Stomach (tissue), 9 donors: ENCODE results near the gene CLSTN2. TPM values are rescaled to one million over a fixed set of nuclear protein-coding genes. Genes with fewer than 3 reads are reported as not detected.

Experiments used
- DNase-seq, 2 donors: peaks; one replicate each; pipeline versions ENCODE4 v3.0.0 to v3.0.0-alpha.2; 2013 to 2019
- H3K27ac ChIP-seq, 5 donors: fragments of 200-600 bp in 4 of 5; sonication (generic) in 4 of 5; one replicate each; pipeline ENCODE4 v1.5.1; 2013 to 2019; ENCODE audit warnings: mild to moderate bottlenecking in 1 of 5, moderate library complexity in 1 of 5
- H3K27me3 ChIP-seq, 3 donors: fragments of 200-600 bp; sonication (generic); one replicate each; pipeline ENCODE4 v1.5.1; 2017 to 2019; ENCODE audit warnings: mixed run types in 1 of 3
- H3K36me3 ChIP-seq, 4 donors: fragments of 200-600 bp; sonication (generic); 1 replicate in 3 of 4; 2 replicates in 1 of 4; pipeline ENCODE4 v1.5.1; 2016 to 2019
- H3K4me1 ChIP-seq, 4 donors: fragments of 200-600 bp; sonication (generic); one replicate each; pipeline ENCODE4 v1.5.1; 2016 to 2019
- H3K4me3 ChIP-seq, 4 donors: fragments of 200-600 bp; sonication (generic) in 3 of 4; one replicate each; pipeline ENCODE4 v1.5.1; 2016 to 2019; ENCODE audit warnings: mild to moderate bottlenecking in 1 of 4
- H3K9me3 ChIP-seq, 4 donors: fragments of 200-600 bp; sonication (generic); one replicate each; pipeline ENCODE4 v1.5.1; 2016 to 2019
- EP300 ChIP-seq: sonication (generic); formaldehyde crosslinking; IDR thresholded peaks from one replicate; pipeline ENCODE4 v1.6.1; 2017; ENCODE audit warnings: antibody characterized with exemption
- POLR2A ChIP-seq, 4 donors: fragments of 450-650 bp; IDR thresholded peaks; one replicate each; pipeline ENCODE4 v1.6.1; 2016; ENCODE audit warnings: antibody characterized with exemption in 4 of 4, control low read depth in 2 of 4, mild to moderate bottlenecking in 1 of 4, moderate library complexity in 1 of 4
- POLR2AphosphoS5 ChIP-seq, 3 donors: sonication (generic); formaldehyde crosslinking; IDR thresholded peaks; one replicate each; pipeline ENCODE4 v1.6.1; 2016; ENCODE audit warnings: antibody characterized with exemption in 3 of 3
- WGBS, 5 donors: extraction: QIAGEN DNeasy Blood & Tissue Kit in 3 of 5; methylation state at CpG; one replicate each; pipeline versions ENCODE4 v1.1.5 to v1.1.7; 2013 to 2018; 5-methylcytosine and 5-hydroxymethylcytosine counted together
- intact Hi-C: fragments of 100-400 bp; cut with DNase I; formaldehyde crosslinking; loops from one replicate; pipeline ENCODE4 v1.15.1; 2023; ENCODE audit warnings: low total_unique reads
- polyA plus RNA-seq, 3 donors: library from polyadenylated mRNA; stranded (reverse); fragments of 200-250 nt; gene quantifications; one replicate each; pipeline ENCODE4 v1.2.3, GENCODE V29; 2013
- total RNA-seq, 5 donors: library from RNA; depleted of rRNA; stranded (reverse); fragments of >200 nt; gene quantifications; one replicate each; pipeline versions ENCODE4 v1.1.0 to v1.2.3, GENCODE V29; 2014 to 2016
- TF ChIP-seq, protein P1 (sequence below), 7 experiments: fragments of 450-650 bp in 4 of 7; fragments of 200-600 bp in 3 of 7; sonication (generic) in 3 of 7; IDR thresholded peaks; one replicate each; pipeline ENCODE4 v1.5.1; 2016 to 2019; ENCODE audit warnings: antibody characterized with exemption in 7 of 7, control low read depth in 2 of 7, mild to moderate bottlenecking in 1 of 7
- donor health status: healthy with polysubstance abuse.
- donor health status: Bipolar disorder and iron deficiency.
- donor health status: healthy.

The CLSTN2 gene
- total and polyA plus RNA-seq, 8 donors = 0.10 to 5.4 (median 1.7) TPM

DNA sequence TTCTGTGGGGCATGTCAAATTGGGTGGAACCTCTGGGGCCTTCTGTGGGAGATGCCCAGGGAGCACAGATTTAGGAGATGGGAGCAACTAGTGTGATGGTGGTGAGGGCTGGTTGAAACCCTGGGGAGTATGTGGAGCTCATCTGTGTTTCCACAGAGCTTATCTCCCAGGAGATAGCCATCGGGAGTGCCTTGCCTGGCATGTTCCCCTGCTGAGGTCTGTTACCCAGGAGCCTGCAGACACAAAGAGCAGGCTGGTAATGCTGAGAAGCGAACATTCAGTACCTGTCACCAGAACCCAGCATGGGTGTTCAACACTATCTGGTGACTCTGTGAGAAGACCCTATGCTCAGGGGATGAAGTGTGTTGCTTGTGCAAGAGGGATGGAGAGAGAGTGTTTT lies 85.0 kb downstream of the CLSTN2 start:
- 59 to 69% (median 63%) methylated on average over 2 of the region's 2 CpGs for WGBS, 5 donors
- DNase-seq = no peak
- peaks cover 0 to 34% (median 15%) of the 10 kb centered on the region in 4 donors for H3K4me1 ChIP-seq
- no peaks in the 10 kb centered on the region for H3K9me3 ChIP-seq
- no peaks in the 10 kb centered on the region for H3K27me3 ChIP-seq
- no peak overlapping the region for H3K27ac ChIP-seq
- no peaks in the 10 kb centered on the region for H3K36me3 ChIP-seq
- no peak for TF ChIP-seq EP300
- TF ChIP-seq POLR2AphosphoS5 (IDR thresholded peaks at IDR 0.05) = no peak
- TF ChIP-seq, protein P1, sequence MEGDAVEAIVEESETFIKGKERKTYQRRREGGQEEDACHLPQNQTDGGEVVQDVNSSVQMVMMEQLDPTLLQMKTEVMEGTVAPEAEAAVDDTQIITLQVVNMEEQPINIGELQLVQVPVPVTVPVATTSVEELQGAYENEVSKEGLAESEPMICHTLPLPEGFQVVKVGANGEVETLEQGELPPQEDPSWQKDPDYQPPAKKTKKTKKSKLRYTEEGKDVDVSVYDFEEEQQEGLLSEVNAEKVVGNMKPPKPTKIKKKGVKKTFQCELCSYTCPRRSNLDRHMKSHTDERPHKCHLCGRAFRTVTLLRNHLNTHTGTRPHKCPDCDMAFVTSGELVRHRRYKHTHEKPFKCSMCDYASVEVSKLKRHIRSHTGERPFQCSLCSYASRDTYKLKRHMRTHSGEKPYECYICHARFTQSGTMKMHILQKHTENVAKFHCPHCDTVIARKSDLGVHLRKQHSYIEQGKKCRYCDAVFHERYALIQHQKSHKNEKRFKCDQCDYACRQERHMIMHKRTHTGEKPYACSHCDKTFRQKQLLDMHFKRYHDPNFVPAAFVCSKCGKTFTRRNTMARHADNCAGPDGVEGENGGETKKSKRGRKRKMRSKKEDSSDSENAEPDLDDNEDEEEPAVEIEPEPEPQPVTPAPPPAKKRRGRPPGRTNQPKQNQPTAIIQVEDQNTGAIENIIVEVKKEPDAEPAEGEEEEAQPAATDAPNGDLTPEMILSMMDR (IDR thresholded peaks at IDR 0.05) = no peak
- TF ChIP-seq POLR2A (IDR thresholded peaks at IDR 0.05) = no peak
- H3K4me3 ChIP-seq = no peak overlapping the region
- intact Hi-C loops = no loop called here

DNA sequence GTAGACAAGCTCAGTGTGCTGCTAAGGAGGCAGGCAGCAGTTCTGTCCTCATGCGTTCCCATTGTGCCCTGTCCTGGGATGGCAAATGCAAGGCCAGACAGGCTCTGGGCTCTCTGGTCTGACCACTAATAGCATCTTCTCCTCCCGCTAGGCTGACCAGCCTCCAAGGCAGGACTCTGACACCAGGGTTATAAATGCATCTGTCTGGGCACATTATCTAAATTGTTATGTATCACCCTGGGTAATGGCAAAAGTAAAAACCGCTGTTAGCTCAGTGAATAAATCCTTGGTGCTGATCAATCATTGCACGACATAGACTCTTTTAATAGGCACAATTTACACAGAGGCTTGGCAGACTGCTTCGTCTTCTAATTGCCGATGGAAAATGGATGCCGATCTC lies 85.6 kb downstream of the CLSTN2 start:
- TF ChIP-seq, protein P1 (IDR thresholded peaks at IDR 0.05) = no peak
- TF ChIP-seq POLR2AphosphoS5 (IDR thresholded peaks at IDR 0.05) (no peak), POLR2A (IDR thresholded peaks at IDR 0.05) (no peak), EP300 (no peak)
- WGBS, 5 donors = 66 to 80% (median 69%) methylated on average over 7 of the region's 7 CpGs
- intact Hi-C loops = no loop called here

GRCh38 chr3:140021269-140021668 lies 86.3 kb downstream of the CLSTN2 start:
- no peak overlapping the region for H3K27ac ChIP-seq
- no peak for TF ChIP-seq EP300
- no peak for TF ChIP-seq POLR2AphosphoS5 (IDR thresholded peaks at IDR 0.05)
- TF ChIP-seq, protein P1 (IDR thresholded peaks at IDR 0.05) = no peak
- no peak for TF ChIP-seq POLR2A (IDR thresholded peaks at IDR 0.05)
- H3K4me1 ChIP-seq = peaks cover 0 to 34% (median 15%) of the 10 kb centered on the region in 4 donors
- intact Hi-C loops = no loop called here
- 60 to 96% (median 91%) methylated on average over 6 of the region's 6 CpGs for WGBS, 5 donors
- no peak overlapping the region for H3K4me3 ChIP-seq
- H3K9me3 ChIP-seq = no peaks in the 10 kb centered on the region
- no peaks in the 10 kb centered on the region for H3K36me3 ChIP-seq
- no peak for DNase-seq
- H3K27me3 ChIP-seq = no peaks in the 10 kb centered on the region

More for the DNA sequence above, 85.6 kb downstream of the CLSTN2 start:
- Histone ChIP-seq H3K27me3 (no peaks in the 10 kb centered on the region), H3K4me1 (peaks cover 0 to 34% (median 15%) of the 10 kb centered on the region in 4 donors), H3K4me3 (no peak overlapping the region), H3K9me3 (no peaks in the 10 kb centered on the region), H3K36me3 (no peaks in the 10 kb centered on the region), H3K27ac (no peak overlapping the region)
- DNase-seq = no peak

DNA sequence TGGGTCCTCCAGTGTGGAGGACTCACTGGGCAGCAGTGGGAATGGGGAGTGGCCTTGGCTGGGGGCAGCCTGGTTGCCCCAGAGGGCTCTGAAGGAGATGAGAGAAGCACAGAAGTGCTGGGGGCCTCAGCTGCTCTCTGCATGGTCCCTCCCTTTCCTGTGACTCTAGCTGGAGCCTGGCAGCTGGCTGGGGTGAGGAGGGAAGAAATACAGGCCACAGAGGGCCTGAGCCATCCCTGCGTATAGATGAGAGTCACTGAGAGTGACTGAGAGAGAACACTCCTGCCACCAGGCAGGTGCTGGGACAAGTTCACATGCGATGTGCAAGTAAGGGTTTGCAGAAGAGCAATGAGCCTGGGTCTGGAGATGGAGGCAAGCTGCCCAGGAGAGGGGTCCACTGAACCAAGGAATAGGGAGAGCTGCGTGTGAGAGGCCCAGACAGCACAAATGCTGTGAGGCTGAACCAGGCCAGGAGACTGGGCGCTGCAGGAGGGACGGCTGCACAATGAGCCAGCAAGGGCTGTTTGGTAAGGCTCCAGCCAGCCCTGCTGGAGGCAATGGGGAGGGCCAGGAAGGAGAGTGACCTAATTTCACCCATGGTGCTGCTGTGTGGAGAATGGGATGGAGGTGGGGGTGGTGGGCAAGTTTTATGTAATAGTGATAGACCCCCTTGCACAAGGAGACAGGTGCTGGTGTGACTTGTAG lies 87.2 kb downstream of the CLSTN2 start:
- no peaks in the 10 kb centered on the region for H3K9me3 ChIP-seq
- WGBS, 5 donors = 39 to 58% (median 53%) methylated on average over 5 of the region's 5 CpGs
- peaks cover 0 to 34% (median 15%) of the 10 kb centered on the region in 4 donors for H3K4me1 ChIP-seq
- no peaks in the 10 kb centered on the region for H3K27me3 ChIP-seq
- H3K27ac ChIP-seq = no peak overlapping the region
- no peak overlapping the region for H3K4me3 ChIP-seq
- intact Hi-C loops = no loop called here
- no peak for DNase-seq
- H3K36me3 ChIP-seq = no peaks in the 10 kb centered on the region
- no peak for TF ChIP-seq POLR2AphosphoS5 (IDR thresholded peaks at IDR 0.05)
- no peak for TF ChIP-seq POLR2A (IDR thresholded peaks at IDR 0.05)
- no peak for TF ChIP-seq EP300
- TF ChIP-seq, protein P1 (IDR thresholded peaks at IDR 0.05) = no peak
